NCI-H1436 treated with DMSO at 0.1 percent for 48 hours (cell line): Measurements from ENCODE around the gene ADAMTS9.

Source experiments
- DNase-seq: peaks from one replicate; lab custom pipeline; 2025; lab: John Stamatoyannopoulos, UW

The ADAMTS9 gene

GRCh38 chr3:64539451-64540196 lies 148.2 kb downstream of the ADAMTS9 start:
- DNase-seq: no peak

GRCh38 chr3:64536166-64536565 lies 151.6 kb downstream of the ADAMTS9 start:
- no peak for DNase-seq

GRCh38 chr3:64533617-64534317 lies 154.0 kb downstream of the ADAMTS9 start:
- peak; percentile 9 for DNase-seq

GRCh38 chr3:64530434-64531049 lies 157.3 kb downstream of the ADAMTS9 start:
- no peak for DNase-seq

- DNase-seq: no peak
These were observed 164.5 kb downstream of the ADAMTS9 start for GRCh38 chr3:64523324-64523723.

- no peak for DNase-seq
These were observed 167.5 kb downstream of the ADAMTS9 start for GRCh38 chr3:64520334-64520733.

- DNase-seq: no peak
These were observed 168.8 kb downstream of the ADAMTS9 start for GRCh38 chr3:64518950-64519349.

- no peak for DNase-seq
These were observed 169.3 kb downstream of the ADAMTS9 start for GRCh38 chr3:64518496-64518895.

GRCh38 chr3:64514889-64515288 lies 172.9 kb downstream of the ADAMTS9 start:
- DNase-seq: no peak

- no peak for DNase-seq
These were observed 178.6 kb downstream of the ADAMTS9 start for GRCh38 chr3:64509206-64509605.

- DNase-seq: no peak
These were observed 179.7 kb downstream of the ADAMTS9 start for GRCh38 chr3:64508140-64508539.

- DNase-seq: no peak
These were observed 181.5 kb downstream of the ADAMTS9 start for GRCh38 chr3:64506255-64506654.

- DNase-seq: no peak
These were observed 182.4 kb downstream of the ADAMTS9 start for GRCh38 chr3:64505419-64505818.

GRCh38 chr3:64502284-64502683 lies 185.5 kb downstream of the ADAMTS9 start:
- no peak for DNase-seq

GRCh38 chr3:64501298-64501906 lies 186.4 kb downstream of the ADAMTS9 start:
- no peak for DNase-seq

GRCh38 chr3:64496786-64497490 lies 190.9 kb downstream of the ADAMTS9 start:
- no peak for DNase-seq

GRCh38 chr3:64495781-64496334 lies 191.9 kb downstream of the ADAMTS9 start:
- DNase-seq: no peak

- no peak for DNase-seq
These were observed 192.5 kb downstream of the ADAMTS9 start for GRCh38 chr3:64495121-64495780.

GRCh38 chr3:64494526-64494925 lies 193.3 kb downstream of the ADAMTS9 start:
- no peak for DNase-seq

GRCh38 chr3:64493149-64493548 lies 194.7 kb downstream of the ADAMTS9 start:
- no peak for DNase-seq

- no peak for DNase-seq
These were observed 196.0 kb downstream of the ADAMTS9 start for GRCh38 chr3:64491843-64492242.
